GM19397 (cell line): Measurements from ENCODE around the gene EPG5.
"Not testable (repeated sequence)": the region's sequence is repeated elsewhere in the genome, so short reads cannot be mapped to it uniquely, and the experiment has no call there.

ENCODE experiments used
- ATAC-seq: cut with Tn5 transposase; IDR thresholded peaks from one replicate; pipeline ENCODE4 v1.9.1; 2021; ENCODE audit warnings: mild to moderate bottlenecking, moderate library complexity; ENCODE audit not compliant: unreplicated experiment

EPG5 gene

DNA sequence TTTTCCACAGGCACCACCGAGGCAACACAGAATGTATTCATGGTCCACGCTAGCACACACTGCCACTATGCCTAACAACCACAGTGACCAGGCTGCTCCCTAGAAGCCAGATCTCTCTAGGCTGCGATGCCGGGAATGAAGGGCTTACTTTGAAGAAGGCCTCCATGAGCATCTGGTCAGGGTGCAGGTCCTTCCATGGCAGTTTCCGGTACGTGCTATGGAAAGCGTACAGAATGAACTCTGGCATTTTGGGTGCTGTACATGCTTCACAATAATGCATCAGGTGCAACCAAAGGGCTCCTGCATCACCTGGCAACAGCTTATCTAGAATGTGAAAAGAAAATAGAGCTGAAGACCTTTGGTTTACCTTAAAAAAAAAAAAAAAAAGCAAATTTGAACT is 96.7 kb downstream of the EPG5 start:
- no peak for ATAC-seq

DNA sequence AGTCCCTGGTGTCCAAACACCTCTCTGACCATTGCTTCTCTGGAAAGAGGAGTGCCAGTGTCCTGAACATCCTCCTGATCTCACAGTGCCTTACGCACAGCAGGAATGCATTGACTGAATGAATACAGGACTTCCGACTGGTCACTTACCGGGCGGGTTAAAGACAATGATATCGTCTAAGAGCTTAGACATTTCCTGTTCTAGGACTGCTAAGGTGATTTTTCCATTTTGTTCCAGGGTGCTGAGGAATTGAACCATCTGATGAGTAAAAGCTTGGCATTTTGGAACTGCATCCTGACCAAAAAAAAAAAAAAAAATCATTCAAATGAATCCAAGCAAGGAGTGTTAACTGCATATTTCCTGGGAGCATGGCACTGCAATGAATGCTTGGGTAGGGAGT is 101.7 kb downstream of the EPG5 start:
- no peak for ATAC-seq

DNA sequence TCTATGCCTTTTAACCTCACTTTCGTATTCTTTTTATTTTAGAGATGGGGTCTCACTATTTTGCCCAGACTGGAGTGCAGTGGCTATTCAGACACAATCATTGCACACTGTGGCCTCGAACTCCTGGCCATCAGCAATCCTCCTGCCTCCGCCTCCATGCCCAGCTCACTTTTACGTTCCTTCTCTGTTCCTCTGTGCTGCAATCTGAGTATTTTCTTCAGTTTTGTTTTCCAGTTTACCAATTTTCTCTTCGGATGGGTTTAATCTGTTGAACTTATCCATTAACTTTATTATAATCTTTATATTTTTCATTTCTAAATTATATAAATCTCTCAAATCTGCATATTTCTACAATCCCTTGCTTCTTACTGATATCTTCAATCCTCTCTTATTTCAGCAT is 103.0 kb downstream of the EPG5 start:
- no peak for ATAC-seq

DNA sequence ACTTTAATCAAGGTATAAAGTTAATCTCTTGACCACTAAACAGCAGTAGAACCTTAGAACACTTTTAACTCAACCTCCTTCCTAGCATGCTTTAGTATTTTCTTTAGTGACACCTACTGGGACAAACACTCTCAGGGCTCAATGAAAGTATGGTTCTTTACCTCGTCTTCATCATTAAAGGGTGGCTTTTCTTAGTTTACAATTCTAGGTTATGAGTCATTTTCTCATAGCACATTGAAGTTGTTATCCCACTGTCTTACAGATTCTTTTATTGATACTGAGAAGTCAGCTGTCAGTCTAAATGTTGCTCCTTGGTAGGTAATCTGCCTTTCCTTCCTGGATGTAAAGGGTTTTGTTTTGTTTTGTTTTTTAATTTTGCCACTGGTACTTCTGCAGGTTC is 103.7 kb downstream of the EPG5 start:
- ATAC-seq, result no peak

DNA sequence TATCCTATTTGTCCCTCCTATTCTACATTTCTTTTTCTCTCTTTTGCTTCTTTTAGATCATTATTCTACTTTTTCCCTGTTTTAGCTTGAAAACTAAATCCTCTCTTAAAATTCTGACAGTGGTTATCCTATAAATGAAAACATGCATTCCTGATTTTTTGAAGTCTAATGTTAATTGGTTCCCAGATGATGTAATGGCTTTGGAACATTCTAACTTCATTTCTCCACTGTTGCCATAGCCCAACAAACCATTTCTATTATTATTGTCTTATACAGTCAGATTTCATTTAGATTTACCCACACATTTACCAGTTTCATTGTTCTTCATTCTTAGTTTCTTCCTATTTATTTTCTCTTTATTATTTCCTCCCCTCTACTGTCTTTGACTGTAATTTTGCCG is 105.2 kb downstream of the EPG5 start:
- no peak for ATAC-seq

DNA sequence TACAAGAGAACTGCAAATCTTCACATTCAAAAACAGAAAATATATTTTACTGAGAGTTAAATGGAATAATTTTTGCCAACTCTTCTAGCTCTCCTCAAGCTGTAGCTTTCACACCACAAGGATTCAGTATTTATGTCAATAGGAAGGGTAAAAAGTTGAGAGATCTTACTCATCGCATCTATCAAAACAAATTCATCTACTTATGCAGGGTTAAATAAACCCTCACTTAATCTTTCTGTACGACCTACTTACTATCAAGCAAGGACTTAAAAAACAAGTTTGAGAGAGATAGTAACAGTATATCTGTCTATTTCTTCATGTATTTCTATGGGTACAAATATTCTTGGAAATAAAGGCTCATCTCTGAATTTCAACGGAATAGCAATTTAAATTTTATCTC is 106.2 kb downstream of the EPG5 start:
- ATAC-seq, result no peak

DNA sequence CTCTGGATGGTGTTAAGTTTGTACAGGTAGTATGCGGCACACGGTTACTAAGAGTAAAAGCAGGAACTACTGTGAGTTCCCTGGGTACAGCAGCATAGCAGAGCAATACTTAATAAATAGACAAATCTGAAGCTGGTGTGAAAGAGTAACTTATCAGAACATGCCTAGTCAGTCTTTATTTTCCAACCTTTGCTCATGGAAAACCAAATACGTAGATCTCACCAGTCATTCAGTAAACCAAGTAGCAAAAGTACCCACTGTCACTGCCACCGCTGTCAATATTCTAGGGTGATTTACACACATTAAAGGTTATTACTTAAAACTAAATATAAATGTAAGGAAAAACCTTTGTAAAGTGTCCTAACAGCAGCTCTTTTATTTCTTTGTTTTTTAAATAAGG is 106.6 kb downstream of the EPG5 start:
- ATAC-seq, result no peak

DNA sequence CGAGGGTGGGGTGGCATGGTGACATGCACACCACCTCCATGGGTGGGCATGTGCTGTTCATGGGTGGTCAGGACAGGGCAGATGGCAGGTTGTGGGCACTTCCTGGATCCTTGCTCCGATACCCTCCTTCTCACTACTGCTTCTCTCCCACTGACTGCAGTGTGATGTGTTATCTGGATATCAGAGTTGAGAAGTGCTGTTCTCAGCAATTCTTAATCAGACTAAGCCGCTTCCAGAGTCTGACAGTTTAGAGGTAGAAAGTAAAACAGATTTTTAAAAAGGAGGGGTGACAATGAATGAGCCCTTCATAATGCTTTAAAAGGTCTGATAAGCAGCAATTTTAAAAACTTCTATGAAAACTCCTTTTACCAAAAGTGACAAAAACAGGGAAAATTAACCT is 107.8 kb downstream of the EPG5 start:
- no peak for ATAC-seq

DNA sequence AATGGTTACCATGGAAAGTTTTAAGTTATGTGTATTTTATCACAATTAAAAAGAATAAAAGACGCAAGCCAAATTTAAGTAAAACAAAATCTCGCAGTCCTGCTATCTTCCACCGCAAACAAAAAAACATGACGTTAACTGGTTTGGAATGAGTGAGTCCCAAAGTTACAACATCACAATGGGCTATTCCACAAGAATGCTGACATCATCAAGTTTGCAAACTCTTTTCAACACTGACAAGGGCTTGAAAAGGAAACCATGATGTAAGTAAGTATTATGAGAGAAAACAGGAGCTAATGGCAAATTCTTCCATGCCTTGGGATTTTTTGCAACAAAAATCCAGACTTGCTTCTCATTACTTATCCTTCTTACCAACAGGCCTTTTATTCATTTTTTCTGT is 110.6 kb downstream of the EPG5 start:
- no peak for ATAC-seq

DNA sequence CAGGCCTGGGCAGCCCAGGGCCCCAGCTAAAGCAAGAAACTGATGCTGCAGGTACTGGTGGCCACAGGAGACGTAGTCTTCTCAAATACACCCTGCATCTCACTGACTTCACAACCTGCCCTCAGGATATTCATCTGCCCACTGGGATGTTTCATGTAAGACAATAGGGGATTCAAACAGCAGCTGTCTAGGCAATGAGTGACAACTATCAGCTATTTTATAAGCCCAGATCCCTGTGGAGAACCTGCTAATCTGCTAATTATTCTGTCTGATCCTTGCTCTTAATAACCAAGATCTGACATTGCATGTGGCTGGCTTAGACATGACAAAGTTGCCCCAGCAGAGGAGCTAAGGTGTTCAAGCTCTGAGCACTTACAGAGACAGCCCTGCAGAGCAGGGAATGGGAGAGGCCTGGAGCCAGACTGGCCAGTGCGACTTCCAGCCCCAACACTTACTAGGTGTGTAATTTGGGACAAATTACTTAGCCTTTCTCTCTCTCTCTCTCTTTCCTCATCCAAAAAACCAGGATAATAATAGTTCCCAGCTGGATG is 113.0 kb downstream of the EPG5 start:
- ATAC-seq, result no peak

DNA sequence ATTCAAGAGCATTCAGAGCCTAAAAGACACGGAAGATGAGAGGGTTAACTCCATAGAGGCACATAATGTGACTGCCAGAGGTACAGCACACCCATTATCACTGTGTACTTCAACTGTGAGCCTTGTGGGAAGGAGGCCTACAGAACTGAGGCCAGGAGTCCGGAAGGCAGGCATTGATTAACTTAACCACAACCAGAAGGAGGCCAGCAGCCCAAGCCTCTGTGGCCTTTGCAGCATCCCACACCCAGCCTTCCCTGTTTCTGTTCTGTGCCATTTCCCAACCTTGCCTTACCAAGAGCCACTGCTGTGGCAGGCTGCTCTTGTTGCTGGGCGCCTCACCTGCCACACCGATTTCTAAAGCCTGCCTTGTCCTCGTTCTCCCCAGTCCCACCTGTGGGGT is 114.5 kb downstream of the EPG5 start:
- ATAC-seq, result no peak

DNA sequence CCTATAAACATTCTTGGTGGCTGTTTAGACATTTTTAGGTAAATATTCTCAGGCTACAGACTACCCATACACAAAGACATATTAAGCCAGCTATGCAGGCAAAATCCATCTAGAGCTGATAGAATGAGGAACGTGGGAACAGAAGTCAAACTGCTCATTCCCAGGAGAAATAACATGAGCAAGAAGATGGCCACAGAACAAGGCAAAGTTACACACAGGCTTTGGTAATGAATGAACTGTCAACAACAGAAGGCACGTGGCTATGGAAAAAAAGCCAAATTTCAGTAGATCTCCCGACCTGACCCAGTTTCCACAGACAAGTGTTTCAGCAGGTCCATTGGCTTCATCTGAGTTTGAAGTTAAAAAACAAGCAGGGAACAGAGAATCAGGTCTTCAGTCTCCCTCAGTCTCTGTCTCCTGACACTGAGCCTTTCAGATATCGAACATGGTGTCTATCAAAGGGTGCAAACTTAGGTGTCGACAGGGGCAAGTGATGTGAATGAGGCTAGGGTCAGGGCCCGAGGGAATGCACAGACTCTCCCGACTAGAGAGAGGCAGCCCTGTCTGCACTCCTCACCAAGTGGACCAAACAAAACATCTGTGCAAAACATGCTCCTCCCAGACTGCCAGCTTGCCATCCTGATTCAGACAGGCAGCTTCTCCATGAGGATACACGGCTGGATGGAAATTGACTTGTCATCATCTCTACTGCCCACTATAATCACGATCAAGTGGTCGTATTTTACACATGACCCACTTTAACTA is 115.8 kb downstream of the EPG5 start:
- no peak for ATAC-seq

DNA sequence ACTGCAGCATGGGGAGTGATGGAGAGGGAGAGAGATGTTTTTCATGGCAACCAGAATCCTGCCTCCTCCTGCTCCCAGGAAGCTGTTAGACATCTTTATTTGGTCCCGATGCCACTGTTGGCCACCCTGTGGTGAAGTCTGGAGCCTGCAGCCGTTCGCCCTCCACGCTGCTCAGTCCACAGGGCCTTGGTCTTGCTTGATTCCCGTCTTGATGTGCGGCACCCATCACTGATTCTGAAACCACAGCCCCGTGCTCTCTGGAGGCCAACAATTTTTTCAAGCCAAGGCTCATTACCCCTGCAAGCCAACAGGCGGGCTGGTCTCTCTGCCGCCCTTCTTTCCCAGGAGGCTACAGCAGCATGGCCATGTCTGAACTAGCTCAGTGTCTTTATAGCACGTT is 117.1 kb downstream of the EPG5 start:
- ATAC-seq, result no peak

DNA sequence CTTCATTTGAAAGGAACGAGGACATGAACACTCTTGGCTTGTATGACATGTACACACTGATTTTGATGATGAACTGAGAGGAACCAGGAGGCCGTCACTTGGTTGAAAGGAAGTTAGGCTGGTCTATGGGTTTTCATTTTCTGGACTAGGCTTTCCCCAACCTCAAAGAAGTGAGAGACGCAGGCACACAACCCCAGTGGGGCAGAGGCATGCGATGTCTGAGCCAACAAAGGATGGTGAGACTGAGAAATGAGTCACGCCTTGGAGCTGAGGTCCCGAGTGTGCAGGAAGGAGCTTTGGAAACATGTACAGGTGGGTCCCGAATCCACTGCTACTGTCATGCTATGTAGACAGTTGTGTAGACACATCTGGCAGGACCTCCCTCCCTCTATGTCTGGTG is 117.6 kb downstream of the EPG5 start:
- ATAC-seq, result no peak

DNA sequence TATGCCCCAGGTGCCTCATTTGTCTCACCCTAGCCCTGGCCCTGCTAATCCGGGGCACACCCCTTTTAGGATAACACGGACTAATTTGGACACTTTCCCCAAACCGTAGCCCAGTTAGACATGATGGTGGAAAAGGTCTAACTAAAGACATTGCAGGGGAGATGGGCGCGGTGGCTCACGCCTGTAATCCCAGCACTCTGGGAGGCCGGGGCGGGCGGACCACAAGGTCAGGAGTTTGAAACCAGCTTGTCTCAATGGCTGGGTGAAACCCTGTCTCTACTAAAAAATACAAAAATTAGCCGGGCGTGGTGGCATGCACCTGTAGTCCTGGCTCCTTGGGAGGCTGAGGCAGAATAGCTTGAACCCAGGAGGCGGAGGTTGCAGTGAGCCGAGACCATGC is 118.5 kb downstream of the EPG5 start:
- ATAC-seq, result not testable (repeated sequence)

DNA sequence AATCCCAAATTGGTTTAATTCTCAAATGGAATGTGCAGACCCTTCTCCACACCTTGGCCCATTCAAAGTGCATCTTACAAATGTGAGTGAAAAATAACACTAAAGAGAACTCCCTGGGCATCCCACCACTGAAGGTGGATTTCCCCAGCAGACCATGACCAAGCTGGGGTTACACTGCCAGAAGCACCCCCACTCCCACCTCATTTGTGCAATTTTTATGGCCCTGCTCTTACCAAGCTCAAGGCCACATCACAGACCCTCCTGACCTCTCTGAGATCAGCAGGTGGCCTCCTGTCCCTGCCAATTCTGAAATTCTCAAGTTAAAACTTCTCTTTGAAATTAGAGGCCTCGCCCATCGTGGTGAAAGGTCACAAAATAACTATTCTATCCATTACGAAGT is 120.0 kb downstream of the EPG5 start:
- no peak for ATAC-seq

DNA sequence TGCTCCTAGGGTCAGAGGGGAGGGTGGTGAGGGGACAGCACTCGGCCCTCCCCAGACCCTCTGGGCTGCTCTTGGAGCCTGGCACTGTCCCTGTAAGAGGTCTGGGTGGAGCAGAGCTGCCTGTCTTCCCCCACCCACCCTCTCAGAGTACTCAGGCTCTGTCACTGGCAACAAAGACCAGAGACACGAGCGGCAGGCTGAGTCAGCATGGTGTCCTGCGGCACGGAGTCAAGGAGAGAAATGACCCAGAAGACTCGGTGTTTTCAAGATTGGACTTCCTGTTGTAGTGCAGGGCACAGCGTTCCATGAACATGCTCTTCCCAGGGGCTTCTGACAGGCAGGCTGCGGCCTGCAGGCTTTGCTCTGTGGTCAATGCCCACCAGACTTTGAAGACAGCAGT is 121.7 kb downstream of the EPG5 start:
- ATAC-seq, result no peak

DNA sequence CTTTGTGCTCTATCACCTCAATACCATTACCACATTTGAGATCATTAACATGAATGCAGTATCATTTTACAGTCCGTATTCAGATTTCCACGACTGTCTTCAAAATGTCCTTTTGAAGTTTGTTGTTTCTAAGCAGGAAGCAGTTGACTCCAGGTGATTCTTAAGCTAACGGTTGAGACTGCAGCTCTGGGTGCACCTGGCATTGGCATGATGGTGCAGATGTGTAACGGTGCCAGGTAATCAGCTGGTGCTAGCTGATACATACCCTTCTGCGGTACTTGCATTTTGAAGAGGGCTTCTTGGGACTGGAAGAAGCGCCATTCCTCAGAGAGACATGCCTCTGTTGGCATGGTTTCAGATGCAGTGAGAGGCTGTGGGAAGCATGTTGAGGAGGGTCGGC is 122.2 kb downstream of the EPG5 start:
- ATAC-seq, result no peak

DNA sequence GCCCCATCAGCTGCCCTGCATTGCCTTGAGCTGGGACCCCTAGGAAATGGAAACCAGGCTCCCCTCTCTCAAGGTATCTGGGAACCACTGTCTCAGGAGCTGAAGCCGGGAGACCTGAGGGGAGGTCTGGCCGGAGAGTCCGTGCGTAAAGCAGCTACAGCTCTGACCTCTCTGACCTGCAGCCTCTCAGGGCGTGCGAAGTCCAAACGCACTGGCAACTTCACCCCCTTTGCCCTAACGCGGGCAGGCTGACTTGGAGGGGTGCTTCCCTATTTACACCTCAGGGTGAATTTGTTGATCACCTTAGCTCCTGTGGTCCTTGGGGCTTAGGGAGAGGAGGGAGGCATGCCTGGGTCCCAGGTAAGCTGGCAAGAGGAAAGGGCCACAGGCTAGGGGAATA is 124.1 kb downstream of the EPG5 start:
- ATAC-seq, result no peak

DNA sequence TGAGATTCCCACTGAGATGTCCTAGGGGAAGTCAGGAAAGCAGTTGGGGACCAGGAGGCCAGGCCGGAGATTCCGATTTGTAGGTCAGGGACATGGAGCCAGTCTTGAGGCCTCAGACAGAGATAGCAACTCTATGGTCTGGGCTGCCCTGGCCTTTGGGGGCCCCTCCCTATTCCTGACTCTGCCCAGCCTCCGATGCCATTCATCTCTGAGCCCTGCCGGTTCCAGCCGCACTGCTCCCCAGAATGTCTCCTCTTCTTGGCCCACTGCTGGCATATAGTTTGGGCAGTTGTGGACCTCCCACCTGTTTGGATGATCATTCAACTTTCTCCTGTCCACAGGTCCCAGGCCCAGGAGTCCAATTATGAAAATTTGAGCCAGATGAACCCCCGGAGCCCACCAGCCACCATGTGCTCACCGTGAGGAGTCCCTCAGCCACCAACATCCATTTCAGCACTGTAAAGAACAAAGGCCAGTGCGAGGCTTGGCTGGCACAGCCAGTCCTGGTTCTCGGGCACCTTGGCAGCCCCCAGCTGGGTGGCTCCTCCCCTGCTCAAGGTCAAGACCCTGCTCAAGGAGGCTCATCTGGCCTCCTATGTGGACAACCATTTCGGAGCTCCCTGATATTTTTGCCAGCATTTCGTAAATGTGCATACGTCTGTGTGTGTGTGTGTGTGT is 125.2 kb downstream of the EPG5 start:
- no peak for ATAC-seq

DNA sequence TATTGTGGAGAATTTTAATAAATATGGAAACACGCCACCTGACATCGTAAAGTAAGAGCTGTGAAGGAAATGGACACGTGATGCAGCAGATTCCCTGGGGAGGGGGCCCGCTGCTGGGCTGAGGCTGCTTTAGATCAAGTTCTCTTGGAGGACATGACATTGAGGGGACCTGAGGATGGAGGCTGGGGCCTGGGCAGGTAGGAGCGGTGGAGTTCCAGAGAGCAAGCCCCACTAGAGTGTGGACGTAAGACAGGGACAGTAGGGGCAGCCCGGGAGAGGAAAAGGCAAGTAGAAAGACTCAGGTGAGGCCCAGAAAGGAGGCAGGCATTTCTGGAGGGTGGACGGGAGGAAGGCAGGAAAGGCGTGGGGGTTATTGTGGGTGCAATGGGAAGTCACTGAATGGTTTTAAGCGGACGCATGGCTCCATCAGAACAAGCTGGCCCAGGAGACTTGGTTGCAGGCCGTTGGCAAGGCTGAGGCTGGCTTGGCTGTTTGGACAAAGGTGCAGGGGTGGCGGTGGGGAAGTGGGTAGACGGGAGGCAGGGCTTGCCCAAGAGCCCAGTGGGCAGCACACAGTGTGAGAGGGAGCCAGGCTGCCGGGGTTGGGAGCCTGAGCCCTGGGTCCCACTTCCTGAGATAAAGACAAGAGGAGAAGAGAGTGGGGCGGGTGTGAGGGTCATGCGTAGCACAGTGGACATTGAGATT is 125.9 kb downstream of the EPG5 start:
- ATAC-seq, result no peak
